Heart left ventricle (tissue), 16 donors: ENCODE results near the gene ISLR2. TPM values are rescaled to one million over a fixed set of nuclear protein-coding genes. Genes with fewer than 3 reads are reported as not detected.

Experiments used
- ATAC-seq, 4 donors: fragments of 200-7000 bp; cut with Tn5 transposase; one replicate each; pipeline ENCODE4 v1.9.1; 2020 to 2022; ENCODE audit warnings: moderate library complexity in 4 of 4, mild to moderate bottlenecking in 3 of 4, moderate number of reproducible peaks in 1 of 4
- DNase-seq, 5 donors: peaks; one replicate each; pipeline ENCODE4 v3.0.0-alpha.2; 2020
- H3K27ac ChIP-seq, 12 donors: fragments of 200-600 bp; sonication (generic) in 4 of 12; one replicate each; pipeline versions ENCODE4 v1.5.0 to v1.8.0; 2016 to 2022; ENCODE audit warnings: mild to moderate bottlenecking in 2 of 12
- H3K27me3 ChIP-seq, 9 donors: fragments of 200-600 bp; sonication (generic) in 2 of 9; one replicate each; pipeline versions ENCODE4 v1.5.1 to v1.8.0; 2016 to 2022; ENCODE audit warnings: mild to moderate bottlenecking in 3 of 9
- H3K36me3 ChIP-seq, 9 donors: fragments of 200-600 bp; sonication (generic) in 2 of 9; one replicate each; pipeline versions ENCODE4 v1.5.0 to v1.8.0; 2018 to 2022; ENCODE audit warnings: mild to moderate bottlenecking in 2 of 9
- H3K4me1 ChIP-seq, 12 donors: fragments of 200-600 bp; sonication (generic) in 4 of 12; one replicate each; pipeline versions ENCODE4 v1.5.0 to v1.8.0; 2016 to 2022; ENCODE audit warnings: mild to moderate bottlenecking in 3 of 12
- H3K4me3 ChIP-seq, 12 donors: fragments of 200-600 bp; sonication (generic) in 4 of 12; one replicate each; pipeline versions ENCODE4 v1.5.0 to v1.8.0; 2017 to 2022; ENCODE audit warnings: mild to moderate bottlenecking in 9 of 12, moderate library complexity in 4 of 12
- H3K9me3 ChIP-seq, 12 donors: fragments of 200-600 bp; sonication (generic) in 4 of 12; one replicate each; pipeline versions ENCODE4 v1.5.0 to v1.8.0; 2016 to 2022; ENCODE audit warnings: mild to moderate bottlenecking in 1 of 12
- POLR2A ChIP-seq, 2 donors: fragments of 450-650 bp; IDR thresholded peaks; one replicate each; pipeline ENCODE4 v1.6.1; 2017; ENCODE audit warnings: antibody characterized with exemption in 2 of 2, mild to moderate bottlenecking in 2 of 2, moderate library complexity in 2 of 2
- WGBS, 4 donors: extraction: QIAGEN DNeasy Blood & Tissue Kit in 2 of 4; methylation state at CpG; one replicate each; pipeline versions ENCODE4 v1.1.5 to v1.1.7; 2013 to 2018; 5-methylcytosine and 5-hydroxymethylcytosine counted together
- intact Hi-C, 10 donors: fragments of 100-400 bp; cut with DNase I; formaldehyde crosslinking; loops; one replicate each; pipeline versions ENCODE4 v1.11.1 to v1.14.2; 2022
- polyA plus RNA-seq, 2 donors: library from polyadenylated mRNA; stranded (reverse); fragments of 200-250 nt; gene quantifications; one replicate each; pipeline ENCODE4 v1.2.3, GENCODE V29; 2013
- total RNA-seq, 9 donors: library from RNA; depleted of rRNA in 2 of 9; stranded (reverse); fragments of >200 nt in 2 of 9; fragmentation: NEBNext Ultra II Directional in 3 of 9; extraction: Animal tissue kit (Norgen Biotek cat#: 25700) in 3 of 9; gene quantifications; one replicate each; pipeline versions ENCODE4 v1.1.0 to v1.2.4, GENCODE V29; 2016 to 2023
- TF ChIP-seq, protein P1 (sequence below), 12 donors: fragments of 200-600 bp; sonication (generic) in 4 of 12; IDR thresholded peaks; one replicate each; pipeline versions ENCODE4 v1.5.0 to v1.8.0; 2018 to 2022; ENCODE audit warnings: antibody characterized with exemption in 12 of 12, mild to moderate bottlenecking in 5 of 12
- donor health status: ischemic (EF 13 %, LVEDD 7.1; RV severe dilation, severe dysfunction).
- donor health status: healthy with polysubstance abuse.
- donor health status: DM: no; HTN: yes; CAD: no.
- donor health status: DM: no; HTN: no; CAD: no.
- donor health status: ischemic (EF 25% LVEDD 6.9; RV normal size, moderate dysfunction).
- donor health status: ischemic (EF 25% LVEDD 5.7; RV mildly dilated, moderate dysfunction).
- donor health status: healthy.
- donor health status: DM: yes; HTN: yes; CAD: no.
- donor health status: ischemic (EF 35%, LVEDD 5.7; RV mildly dilated, moderate dysfunction).
- donor health status: nonischemic (EF 11% LVEDD 7.7; RV severe dilation, severe dysfunction).
- donor health status: DM: yes; HTN: yes; CAD: no.
- donor health status: PGD.
- donor health status: ischemic (EF 29% LVEDD 5.4; RV normal size, mild dysfunction).
- donor health status: nonischemic (EF 23%, LVEDD 6.1; RV moderate dilation, normal function).

Gene ISLR2
- total and polyA plus RNA-seq, 11 donors, result 1.6 to 9.0 (median 3.1) TPM

DNA sequence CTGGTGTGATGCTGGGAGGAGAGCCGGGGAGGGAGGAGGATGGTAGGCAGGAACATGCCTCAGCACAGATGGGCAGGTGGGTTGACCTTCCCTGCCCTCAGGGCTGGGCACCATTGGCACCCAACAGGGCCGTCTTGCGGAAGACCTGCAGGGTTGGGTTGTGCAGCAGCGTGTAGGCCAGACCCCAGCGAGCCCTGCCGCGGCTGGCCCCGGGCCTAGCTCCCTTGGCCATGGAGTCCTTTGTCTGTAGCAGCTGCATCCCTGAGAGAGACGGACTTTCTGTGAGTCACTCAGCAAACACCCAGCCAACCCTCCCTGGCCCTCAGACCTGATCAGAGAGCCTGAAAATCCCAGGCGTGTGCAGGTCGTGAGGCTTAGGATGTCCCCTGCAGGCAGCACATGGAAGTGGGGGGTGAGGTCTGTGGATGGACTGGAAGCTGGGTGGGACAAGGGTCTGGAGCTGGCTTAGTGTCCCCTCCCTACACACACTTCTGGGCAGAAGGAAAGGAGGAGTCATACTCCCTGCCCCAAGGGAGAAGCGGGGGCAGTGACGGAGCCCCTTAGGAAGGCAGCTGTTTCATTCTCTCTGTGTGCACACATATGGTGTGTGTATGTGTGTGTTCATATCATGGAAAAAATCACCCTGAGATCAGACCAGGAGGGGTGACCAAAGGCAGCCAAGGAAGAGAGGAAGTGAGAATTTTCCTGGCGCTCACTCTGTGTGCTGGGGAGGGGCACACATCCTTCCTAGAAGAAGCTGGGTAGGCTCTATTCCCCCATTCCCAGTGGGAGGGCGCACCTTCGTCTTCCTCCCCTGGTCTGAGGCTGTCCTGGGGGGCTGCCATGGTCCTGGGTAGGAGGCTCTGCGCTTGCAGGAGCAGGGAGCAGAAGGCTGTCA is 49.8 kb downstream of the ISLR2 start:
- Histone ChIP-seq H3K4me1 (peaks cover 0 to 55% (median 41%) of the 10 kb centered on the region in 12 donors), H3K9me3 (no peaks in the 10 kb centered on the region), H3K36me3 (peaks cover 0 to 6% (median 0%) of the 10 kb centered on the region in 9 donors), H3K27ac (peak overlapping the region; percentile 28 to 88 (median 68)), H3K4me3 (peak overlapping the region in 2 of 12 donors; percentile 9 to 16), H3K27me3 (no peaks in the 10 kb centered on the region)
- intact Hi-C loops, result loop anchor here in 6 of 10 donors (1.0 to 5.0 kb wide), 8 partner anchors 38 to 139 kb away; no protein-coding TSS in a partner anchor
- WGBS, 4 donors, result 56 to 75% (median 59%) methylated on average over 13 to 17 of the region's 17 CpGs
- TF ChIP-seq, protein P1, sequence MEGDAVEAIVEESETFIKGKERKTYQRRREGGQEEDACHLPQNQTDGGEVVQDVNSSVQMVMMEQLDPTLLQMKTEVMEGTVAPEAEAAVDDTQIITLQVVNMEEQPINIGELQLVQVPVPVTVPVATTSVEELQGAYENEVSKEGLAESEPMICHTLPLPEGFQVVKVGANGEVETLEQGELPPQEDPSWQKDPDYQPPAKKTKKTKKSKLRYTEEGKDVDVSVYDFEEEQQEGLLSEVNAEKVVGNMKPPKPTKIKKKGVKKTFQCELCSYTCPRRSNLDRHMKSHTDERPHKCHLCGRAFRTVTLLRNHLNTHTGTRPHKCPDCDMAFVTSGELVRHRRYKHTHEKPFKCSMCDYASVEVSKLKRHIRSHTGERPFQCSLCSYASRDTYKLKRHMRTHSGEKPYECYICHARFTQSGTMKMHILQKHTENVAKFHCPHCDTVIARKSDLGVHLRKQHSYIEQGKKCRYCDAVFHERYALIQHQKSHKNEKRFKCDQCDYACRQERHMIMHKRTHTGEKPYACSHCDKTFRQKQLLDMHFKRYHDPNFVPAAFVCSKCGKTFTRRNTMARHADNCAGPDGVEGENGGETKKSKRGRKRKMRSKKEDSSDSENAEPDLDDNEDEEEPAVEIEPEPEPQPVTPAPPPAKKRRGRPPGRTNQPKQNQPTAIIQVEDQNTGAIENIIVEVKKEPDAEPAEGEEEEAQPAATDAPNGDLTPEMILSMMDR (IDR thresholded peaks at IDR 0.05), result peak in 3 of 12 donors; percentile 8 to 17 (median 13)
- TF ChIP-seq POLR2A (IDR thresholded peaks at IDR 0.05), result no peak
- peak; percentile 49 to 72 (median 57) for ATAC-seq
- peak; percentile 47 to 68 (median 67) for DNase-seq

DNA sequence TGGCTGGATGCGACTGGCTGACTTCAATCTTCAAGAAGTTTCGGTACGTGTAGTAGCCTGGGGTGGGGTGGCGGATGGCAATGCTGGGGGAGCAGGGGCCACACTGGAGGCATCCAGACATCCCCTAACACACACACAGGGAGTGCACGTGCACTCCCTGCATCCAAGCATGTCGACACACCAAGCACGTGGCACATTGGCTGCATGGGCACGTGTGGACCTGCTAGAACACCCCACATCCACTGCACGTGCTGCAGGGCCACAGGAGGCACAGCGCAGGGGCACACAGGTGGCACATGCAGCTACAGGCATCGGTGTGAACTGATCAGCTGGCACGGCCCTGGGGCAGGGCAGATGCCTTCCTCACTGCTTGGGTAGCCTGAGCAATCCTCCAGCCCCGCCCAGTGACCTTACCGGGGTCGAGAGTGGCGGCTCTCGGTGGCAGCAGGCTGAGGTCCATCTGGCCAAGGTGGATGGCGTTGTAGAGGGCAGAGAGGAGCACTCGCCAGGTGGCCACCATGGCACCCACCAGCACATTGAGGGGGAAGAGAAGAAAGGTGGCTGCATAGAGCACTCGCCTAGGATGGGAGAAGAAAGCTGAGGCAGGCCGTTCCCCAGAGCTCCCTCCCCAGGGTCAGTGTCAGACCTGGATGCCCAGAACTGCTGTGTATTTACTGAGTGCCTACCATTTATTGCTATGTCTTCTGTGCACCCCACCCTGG is 50.7 kb downstream of the ISLR2 start:
- ATAC-seq (no peak), DNase-seq (peak in 2 of 5 donors; percentile 36 to 37)
- Histone ChIP-seq H3K9me3 (no peaks in the 10 kb centered on the region), H3K4me1 (peaks cover 0 to 47% (median 36%) of the 10 kb centered on the region in 12 donors), H3K4me3 (no peak overlapping the region), H3K36me3 (no peaks in the 10 kb centered on the region), H3K27ac (peak overlapping the region in 10 of 12 donors; percentile 12 to 88 (median 64)), H3K27me3 (no peaks in the 10 kb centered on the region)
- intact Hi-C loops, result loop anchor here in 3 of 10 donors (1.0 to 5.0 kb wide), 4 partner anchors 45 to 136 kb away; no protein-coding TSS in a partner anchor
- TF ChIP-seq, protein P1 (IDR thresholded peaks at IDR 0.05), result no peak
- no peak for TF ChIP-seq POLR2A (IDR thresholded peaks at IDR 0.05)
- WGBS, 4 donors, result 80 to 88% (median 83%) methylated on average over 15 to 21 of the region's 21 CpGs

DNA sequence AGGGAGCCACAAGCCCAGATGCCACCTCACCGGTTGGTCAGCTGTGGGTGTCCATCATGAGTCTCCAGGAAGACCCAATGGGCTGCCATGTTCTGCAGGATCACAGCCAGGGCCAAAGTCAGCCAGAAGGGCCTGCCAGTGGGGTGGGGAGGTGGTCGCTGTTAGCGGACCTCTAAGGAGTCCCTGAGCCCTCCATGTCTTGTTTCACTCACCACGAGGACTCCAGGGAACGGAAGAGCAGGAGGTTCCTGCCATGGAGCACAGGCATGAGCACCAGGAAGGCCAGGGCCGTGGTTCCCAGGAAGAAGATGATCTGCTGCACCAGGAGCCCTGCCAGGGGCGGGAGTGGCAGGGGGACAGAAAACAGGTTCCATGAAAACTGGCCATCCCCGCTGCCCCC is 51.7 kb downstream of the ISLR2 start:
- WGBS, 4 donors, result 91 to 97% (median 92%) methylated on average over 8 of the region's 8 CpGs
- DNase-seq (peak in 3 of 5 donors; percentile 11 to 33 (median 11)), ATAC-seq (no peak)
- no peak overlapping the region for H3K4me3 ChIP-seq
- H3K36me3 ChIP-seq, result no peaks in the 10 kb centered on the region
- no peaks in the 10 kb centered on the region for H3K27me3 ChIP-seq
- TF ChIP-seq, protein P1 (IDR thresholded peaks at IDR 0.05), result no peak
- TF ChIP-seq POLR2A (IDR thresholded peaks at IDR 0.05), result no peak
- H3K4me1 ChIP-seq, result peaks cover 0 to 37% (median 30%) of the 10 kb centered on the region in 12 donors
- no peaks in the 10 kb centered on the region for H3K9me3 ChIP-seq
- intact Hi-C loops, result loop anchor here in 1 of 10 donors (5.0 kb wide), 1 partner anchor 45 kb away; no protein-coding TSS in a partner anchor
- no peak overlapping the region for H3K27ac ChIP-seq
